HG03280 (cell line): ENCODE measurements around the gene PRKCA.
"Not testable (repeated sequence)": the region's sequence is repeated elsewhere in the genome, so short reads cannot be mapped to it uniquely, and the experiment has no call there.

Experiments used
- ATAC-seq: cut with Tn5 transposase; IDR thresholded peaks from one replicate; pipeline ENCODE4 v1.9.1; 2021; ENCODE audit warnings: mild to moderate bottlenecking, moderate library complexity; ENCODE audit not compliant: unreplicated experiment

Gene PRKCA

DNA sequence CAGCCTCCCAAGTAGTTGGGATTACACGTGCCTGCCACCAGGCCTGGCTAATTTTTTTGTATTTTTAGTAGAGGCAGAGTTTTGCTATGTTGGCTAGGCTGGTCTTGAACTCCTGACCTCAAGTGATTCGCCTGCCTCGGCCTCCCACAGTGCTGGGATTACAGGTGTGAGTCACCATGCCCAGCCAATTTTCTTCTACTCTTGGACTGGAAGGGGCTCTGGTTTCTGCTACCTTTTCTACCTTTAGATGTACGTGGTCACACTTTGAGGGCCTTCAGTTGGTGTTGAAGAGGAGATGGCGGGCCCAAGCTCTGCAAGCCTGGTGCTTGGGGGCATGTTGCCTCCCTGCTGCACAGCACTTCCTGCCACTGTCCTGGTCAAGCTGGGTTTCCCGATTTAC is 173.6 kb downstream of the PRKCA start:
- no peak for ATAC-seq

DNA sequence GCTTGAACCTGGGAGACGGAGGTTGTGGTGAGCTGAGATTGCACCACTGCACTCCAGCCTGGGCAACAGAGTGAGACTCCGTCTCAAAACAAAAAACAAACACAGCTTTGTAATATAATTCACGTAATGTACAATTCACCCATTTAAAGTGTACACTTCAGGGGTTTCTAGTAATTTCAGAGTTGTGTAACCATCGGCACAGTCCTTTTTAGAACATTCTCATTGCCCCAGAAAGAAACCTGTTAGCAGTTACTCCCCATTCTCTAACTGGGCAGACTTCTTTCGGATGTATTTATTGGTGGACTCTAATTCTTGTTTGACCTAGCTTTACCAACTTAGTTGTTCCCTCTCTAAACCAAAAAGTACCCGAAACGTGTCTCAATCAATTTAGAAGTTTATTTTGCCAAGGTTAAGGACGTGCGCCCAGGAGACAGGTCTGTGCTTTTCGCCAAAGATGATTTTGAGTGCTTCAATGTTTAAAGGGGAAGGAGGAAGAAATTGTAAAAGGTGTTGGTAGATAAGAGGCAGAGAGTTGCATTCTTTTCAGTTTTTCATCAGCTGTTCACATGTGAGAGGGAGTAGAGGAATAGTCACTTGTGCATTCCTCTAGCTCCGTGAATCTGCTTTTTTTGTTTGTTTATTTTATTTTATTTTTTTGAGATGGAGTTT is 175.3 kb downstream of the PRKCA start:
- ATAC-seq: no peak

DNA sequence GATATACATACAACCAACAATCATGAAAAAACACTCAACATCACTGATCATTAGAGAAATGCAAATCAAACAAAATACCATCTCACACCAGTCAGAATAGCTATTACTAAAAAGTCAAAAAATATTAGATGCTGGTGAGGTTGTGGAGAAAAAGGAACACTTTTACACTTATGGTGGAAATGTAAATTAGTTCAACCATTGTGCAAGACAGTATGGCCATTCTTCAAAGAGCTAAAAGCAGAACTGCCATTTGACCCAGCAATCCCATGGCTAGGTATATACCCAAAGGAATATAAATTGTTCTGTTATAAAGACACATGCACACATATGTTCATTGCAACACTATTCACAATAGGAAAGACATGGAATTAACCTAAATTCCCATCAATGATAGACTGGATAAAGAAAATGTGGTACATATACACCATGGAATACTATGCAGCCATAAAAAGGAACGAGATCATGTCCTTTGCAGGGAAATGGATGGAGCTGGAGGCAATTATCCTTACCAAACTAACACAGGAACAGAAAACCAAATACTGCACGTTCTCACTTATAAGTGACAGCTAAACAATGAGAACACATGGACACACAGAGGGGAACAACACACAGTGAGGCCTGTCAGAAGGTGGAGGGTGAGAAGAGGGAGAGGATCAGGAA is 176.9 kb downstream of the PRKCA start:
- ATAC-seq: not testable (repeated sequence)

DNA sequence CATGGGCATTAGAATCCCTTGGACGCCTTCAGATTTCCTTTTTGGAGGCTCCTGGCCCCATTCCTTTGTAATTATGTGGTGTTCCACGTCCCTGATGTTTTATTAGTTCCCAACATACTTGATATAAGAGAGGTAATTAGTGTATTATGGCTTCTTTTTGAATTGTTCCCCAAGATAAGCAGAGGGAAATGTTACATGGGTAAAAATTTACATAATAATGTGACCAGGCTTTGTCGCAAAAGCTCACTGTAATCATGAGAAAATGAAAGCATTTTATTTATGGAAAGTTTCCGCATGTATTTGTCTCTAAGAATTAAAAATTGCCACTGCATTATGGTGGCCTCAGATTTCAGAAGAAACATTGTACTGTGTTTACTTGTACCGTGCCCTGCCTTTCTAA is 177.8 kb downstream of the PRKCA start:
- no peak for ATAC-seq

DNA sequence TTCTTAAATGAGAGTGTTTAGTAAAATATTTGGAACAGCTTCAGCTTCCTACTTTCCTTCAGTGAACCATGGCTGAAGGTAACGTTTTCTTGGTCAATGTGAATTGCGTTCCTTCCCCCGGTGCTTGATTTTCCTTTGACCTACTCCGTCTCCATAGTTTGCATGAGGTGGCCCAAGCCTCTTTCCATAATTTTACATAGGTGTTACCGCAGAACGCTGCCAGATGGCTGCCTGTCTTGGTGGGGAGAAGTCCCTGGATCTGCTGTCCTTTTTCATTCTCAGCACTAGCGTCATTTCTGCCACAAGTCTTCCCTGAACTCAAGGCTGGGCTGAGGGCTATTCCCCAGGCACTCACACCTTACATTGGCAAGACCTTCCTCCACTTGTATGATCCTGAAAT is 178.4 kb downstream of the PRKCA start:
- no peak for ATAC-seq

DNA sequence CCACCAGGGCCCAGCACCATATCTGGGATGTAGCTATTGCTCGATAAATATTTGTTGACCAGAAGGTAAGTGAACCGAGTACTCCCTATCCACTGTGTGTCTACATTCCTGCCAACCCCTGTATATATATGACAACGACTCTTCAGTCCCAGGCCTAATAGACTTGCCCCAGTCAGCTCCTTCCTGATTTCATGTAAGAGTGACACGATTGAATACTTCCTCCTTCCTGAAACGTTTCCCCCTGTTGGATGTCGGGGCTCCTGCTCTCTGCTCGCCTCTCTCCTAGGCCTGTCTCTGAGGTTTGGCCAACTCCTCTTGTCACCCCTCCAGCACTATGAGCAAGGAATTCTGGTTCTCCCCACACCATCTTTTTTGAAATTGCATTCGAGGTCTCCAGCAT is 178.9 kb downstream of the PRKCA start:
- ATAC-seq: no peak

DNA sequence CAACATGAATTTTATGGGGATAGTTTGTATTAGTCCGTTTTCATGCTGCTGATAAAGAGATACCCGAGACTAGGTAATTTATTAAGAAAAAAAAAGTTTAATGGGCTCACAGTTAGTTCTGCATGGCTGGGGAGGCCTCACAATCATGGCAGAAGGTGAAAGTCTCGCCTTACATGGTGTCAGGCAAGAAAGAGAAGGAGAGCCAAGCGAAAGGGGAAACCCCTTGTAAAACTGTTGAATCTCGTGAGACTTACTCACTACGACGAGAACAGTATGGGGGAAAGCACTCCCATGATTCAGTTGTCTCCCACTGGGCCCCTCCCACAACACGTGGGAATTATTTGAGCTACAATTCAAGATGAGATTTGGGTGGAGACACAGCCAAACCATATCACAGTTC is 181.5 kb downstream of the PRKCA start:
- ATAC-seq: no peak

DNA sequence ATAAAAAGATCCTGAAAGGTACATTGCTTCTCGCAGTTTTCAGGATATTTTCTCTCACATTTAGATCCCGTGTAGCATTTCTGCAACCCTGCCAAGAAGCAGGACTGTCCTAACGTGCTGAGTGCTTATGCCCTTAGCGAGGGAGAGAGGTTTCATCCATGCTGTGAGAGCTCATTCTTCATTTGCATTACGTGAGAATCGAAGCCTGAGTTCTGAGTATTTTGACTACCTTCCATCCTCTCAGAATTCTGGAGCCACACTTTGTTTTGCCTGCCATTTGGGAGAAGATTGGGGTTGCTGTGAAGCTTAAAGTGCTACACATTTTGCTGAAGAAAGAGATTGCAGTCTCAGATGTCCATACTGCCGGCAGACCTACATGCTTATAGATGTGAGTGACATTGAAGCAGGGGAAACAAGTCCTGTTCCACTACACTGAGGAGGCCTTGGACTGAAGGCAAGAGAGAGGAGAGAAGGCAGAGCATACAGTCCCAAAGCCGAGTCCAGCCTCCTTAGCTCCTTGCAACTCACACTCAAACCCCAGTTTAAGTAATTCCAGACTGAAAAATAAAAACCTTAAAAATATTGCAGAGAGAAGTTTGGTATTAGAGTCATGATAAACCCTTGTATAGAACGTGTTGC is 183.0 kb downstream of the PRKCA start:
- ATAC-seq: no peak

DNA sequence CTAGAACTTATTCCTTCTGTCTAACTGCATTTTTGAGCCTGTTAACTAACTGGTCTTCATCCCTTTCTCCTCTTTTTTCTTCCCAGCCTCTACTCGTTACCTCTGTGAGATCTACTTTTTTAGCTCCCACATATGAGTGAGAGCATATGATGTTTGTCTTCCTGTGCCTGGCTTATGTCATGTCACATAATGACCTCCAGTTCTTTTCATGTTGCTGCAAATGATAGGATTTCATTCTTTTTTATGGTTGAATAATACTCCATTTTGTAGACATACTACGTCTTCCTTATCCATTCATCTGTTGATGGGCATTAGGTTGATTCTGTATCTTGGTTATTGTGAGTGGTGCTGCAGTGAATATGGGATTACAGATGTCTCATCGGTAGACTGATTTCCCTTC is 184.7 kb downstream of the PRKCA start:
- no peak for ATAC-seq

DNA sequence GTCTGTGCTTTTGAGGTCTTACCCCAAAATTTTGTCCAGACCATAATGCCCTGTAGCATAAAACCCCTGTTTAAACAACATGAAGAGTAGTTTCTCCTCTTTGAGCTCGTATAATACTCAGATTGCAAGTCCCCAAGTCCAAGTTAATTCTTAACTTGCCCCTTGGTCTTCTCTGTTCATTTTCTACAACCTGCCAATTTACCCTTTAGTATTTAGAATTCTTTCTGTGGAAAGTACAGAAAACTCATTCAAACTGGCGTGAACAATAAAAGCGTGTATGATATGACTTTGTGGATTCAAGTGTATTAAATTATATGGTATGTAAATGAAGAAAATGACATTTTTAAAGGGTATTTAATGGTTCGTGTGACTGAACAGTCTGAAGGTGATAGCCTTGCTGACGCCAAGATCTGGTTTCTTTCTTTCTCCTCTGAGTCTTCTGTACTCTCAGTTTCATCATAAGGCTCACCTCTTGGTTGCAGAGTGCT is 185.6 kb downstream of the PRKCA start:
- ATAC-seq: no peak

DNA sequence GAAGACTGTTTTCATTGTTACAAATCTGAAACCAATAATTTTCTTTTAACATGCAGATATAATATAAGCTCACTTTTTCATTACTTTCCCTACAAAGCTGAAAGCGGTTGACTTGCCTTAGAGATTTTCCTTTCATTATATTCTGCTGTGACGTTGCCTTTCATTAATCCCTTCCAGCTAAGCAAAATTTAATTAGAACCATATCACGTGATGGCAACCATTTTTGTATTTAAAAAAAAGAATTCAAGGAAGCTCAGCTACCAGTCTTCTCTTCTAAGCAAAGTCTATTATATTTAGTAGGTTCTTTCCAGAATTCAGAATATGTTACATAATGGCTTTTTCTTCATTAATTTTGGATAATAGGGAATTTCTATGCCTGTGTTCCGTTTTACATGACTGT is 186.5 kb downstream of the PRKCA start:
- ATAC-seq: no peak

DNA sequence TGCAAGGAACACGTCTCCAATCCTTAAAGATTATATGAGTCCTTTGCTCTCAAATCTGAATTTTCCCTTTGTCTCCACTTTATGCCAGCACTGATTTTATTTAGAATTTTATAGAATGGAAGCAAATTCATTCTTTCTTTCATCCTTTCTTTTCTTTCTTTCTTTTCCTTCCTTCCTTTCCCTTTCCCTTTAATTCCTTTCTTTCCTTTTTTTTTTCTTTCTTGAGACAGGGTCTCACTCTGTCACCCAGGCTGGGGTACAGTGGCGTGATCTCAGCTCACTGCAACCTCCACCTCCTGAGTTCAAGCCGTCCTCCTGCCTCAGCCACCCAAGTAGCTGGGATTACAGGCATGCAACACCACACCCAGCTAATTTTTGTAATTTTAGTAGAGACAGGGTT is 187.2 kb downstream of the PRKCA start:
- not testable (repeated sequence) for ATAC-seq

DNA sequence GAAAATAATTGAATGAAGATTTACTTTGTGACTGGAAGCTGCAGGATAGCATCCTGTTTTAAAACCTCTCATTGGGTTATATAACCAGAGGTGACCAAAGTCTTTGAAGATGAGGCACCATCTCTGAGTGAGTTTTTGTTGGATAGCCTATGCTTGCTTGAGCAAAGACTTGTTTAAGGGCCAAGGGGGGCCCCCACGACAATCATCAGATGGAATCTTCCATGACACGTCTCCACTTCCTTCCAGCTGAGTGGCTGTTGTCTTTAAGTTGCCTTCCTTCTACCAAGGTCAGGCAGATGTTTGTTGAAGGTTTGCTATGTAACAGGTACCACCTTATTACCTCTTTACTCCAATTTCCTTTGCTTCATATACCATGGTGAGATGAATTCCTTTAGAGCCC is 188.8 kb downstream of the PRKCA start:
- no peak for ATAC-seq

DNA sequence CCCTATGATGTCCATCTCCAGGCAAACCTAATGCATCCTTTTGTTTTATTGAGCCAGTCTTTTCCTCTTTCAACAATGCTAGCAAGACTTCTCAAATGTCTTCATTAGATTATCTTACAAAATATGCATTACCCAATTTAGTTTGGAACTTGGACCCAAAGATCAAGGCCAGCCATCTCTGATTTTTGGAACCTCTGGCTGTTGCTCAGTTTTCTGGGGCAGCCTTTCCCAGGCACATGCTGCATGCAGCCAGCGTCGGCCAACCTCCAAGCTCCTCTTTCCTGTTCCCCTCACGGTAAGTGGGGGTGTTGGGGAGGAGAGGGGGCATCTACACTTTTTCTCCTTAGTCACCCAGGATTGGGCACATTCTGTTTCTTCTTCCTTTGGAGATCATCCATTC is 189.3 kb downstream of the PRKCA start:
- no peak for ATAC-seq

DNA sequence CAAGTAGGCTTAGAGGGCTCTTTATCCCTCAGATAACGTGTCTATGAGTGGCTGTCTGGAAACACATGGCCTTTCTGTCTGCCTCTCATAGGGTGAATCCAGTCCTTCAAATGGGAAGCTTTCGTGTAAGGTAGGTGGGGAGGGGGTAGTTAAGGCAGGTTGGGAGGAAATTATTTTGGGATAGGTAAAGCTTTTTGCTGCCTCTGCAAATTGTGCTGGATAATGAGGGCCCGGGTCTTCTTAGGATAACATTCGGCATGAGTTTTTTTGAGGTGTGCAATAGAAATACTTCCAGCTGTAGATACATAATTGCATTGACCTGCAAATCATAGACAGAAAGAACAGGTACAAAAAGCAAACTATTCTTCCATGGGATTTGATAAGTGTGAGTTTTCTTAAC is 189.7 kb downstream of the PRKCA start:
- ATAC-seq: no peak

DNA sequence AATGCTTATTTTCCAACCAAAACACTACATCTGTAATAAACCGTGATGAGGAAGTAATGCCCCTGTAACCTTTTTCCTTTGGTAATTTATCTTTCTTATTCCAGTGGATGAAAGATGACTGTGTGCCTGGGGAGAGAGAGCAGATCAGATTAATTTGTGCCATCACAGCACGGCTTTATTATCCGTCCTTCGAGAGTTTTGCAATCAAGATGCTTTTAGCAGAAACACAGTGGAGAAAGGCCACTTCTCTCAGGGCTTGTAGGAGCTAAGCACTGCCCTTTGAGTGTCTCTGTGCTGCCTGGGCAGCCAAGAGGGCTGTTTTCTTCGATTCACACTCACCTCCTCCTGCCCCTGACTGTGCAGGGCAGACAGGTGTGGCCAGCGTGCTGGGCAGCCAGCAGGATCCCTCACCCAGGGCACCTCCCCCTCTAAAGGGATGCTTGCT is 190.2 kb downstream of the PRKCA start:
- no peak for ATAC-seq

DNA sequence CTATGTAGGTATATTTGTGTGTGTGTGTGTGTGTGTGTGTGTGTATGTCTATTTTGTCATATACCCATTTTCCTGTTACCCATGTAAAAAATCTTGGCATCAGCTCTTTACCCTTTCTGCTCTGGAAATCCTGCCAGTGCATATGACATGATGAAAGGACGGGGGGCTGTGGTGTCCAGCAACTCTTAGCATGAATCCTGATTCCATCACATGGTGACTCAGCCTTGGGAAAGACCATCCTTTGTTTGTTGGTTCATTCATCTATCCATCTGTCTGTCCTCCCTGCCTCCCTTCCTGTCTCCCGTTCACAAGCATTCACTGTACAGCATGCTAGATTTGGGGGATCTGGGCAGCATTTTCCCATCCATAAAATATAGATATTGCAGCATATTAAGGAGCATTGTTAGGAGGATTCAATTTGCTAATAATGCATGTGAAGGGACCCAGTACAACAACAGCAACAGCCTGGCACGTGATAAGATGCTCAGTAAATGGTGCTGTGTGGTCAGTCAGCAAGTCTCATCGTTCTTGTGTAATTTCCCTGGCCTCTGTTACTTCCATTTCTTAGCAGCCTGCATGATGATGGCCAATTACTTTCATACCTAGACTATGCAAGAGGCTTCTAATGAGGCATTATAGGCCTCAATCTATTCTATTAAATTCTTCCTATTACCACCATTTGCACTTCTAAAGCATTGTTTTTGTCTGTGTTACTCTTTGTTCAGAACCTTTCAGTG is 191.0 kb downstream of the PRKCA start:
- ATAC-seq: no peak

DNA sequence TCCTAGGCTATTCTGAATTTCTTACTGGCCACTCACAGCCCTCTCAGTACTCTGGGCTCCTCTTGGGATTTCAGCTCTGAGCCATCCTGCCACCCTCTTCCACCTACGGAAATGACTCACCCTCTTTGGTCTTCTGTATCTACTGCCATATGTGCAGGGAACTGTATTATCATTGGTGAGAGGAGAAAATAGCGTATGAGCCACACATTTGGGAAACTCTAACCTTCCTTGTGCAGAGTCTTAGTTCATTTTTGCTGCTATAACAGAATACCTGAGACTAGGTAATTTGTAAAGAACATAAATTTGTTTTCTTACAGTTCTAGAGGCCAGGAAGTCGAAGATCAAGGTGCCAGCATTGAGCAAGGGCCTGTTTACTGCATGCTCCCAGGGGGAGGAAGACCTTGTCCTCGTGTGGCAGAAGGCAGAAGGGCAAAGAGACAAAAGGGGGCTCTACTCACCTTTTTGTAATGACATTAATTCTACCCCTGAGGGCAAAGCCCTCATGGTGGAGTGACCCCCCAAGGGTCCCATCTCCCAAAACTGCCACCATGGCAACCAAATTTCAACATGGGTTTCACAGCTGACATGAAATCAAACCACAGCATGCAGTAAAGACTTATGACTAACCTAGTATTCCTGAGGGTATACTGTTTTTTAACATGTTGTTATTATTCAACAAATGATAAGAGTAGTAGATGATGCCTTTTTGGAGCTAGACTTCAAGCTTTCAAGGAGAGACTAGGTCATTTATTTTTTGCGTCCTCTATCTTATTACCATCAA is 191.8 kb downstream of the PRKCA start:
- ATAC-seq: no peak

DNA sequence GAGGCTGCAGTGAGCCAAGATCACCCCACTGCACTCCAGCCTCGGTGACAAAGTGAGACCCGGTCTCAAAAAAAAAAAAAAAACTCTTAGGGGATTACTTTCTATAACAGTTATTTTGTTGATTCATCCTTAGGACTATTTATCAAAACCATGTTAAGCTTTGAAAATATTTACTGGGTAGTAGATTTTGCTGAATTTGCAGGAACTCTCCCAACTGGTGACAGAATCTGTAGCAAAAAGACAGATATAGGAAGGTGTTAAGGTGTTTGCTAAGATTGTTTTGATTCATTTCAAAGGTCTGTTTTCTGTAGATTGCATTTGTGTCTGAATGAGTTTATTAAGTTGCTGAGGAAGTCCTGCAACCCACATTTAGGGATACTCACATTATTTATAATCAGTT is 192.6 kb downstream of the PRKCA start:
- ATAC-seq: no peak

DNA sequence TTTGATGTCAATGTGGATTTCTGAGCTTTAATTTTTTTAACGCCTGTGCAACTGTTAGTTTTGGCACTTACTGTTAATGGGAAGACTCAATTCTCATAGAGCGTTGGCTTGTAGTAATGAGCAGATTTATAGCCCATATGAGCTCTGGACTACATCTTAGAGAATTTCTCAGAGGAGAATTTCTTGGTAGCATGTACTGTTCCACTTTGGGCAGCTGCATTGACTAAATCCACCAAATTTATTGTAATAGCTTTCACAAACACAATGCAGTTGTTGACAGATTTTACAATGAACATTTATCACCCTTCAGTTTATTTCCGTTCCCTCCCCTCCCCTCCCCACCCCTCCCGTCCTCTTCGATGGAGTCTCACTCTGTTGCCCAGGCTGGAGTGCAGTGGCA is 193.9 kb downstream of the PRKCA start:
- ATAC-seq: no peak

DNA sequence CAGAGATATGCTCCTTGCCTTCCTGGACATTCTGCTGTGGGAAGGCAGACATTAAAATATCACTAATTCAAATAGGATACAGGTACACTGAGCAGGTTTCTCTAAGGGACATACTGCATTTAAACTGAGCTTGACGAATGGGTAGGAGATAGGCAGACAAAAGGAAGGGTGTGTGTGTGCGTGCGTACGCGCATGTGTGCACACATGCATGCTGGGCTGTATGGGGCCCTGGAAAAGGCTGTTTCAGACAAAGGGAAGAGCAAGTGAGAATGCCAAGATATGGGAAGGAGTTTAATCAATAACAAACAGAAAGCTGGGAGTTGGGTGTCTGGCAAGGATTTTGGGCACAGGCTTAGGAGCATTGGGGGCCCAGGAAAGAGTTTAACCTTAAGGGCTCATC is 196.2 kb downstream of the PRKCA start:
- ATAC-seq: no peak
